Nephron (organoid): ENCODE measurements around the gene APOF.
A peak's percentile ranks its signal among the peaks of the same experiment; 100 is the strongest.

Source experiments
- H3K27ac Mint-ChIP-seq, 3 experiments: 2 replicates each; pipeline ENCODE4 v1.8.0; 2020; ENCODE audit warnings: mixed read lengths in 3 of 3, mild to moderate bottlenecking in 2 of 3, moderate library complexity in 1 of 3
- H3K27me3 Mint-ChIP-seq: 2 replicates; pipeline ENCODE4 v1.8.0; 2021; ENCODE audit warnings: low read depth, mild to moderate bottlenecking, moderate library complexity, mixed read lengths
- H3K36me3 Mint-ChIP-seq: 2 replicates; pipeline ENCODE4 v1.8.0; 2020; ENCODE audit warnings: low read depth, mixed read lengths
- H3K4me1 Mint-ChIP-seq: 2 replicates; pipeline ENCODE4 v1.8.0; 2020; ENCODE audit warnings: mixed read lengths
- H3K4me3 Mint-ChIP-seq, 3 experiments: 2 replicates each; pipeline ENCODE4 v1.8.0; 2020; ENCODE audit warnings: mild to moderate bottlenecking in 3 of 3, mixed read lengths in 3 of 3, moderate library complexity in 2 of 3
- H3K9me3 Mint-ChIP-seq: 2 replicates; pipeline ENCODE4 v1.8.0; 2020; ENCODE audit warnings: mixed read lengths
- CTCF ChIP-seq, 3 experiments: fragments of 200-600 bp; sonication (generic); IDR thresholded peaks; one replicate each; pipeline ENCODE4 v1.5.0; 2021; ENCODE audit warnings: antibody characterized with exemption in 3 of 3; ENCODE audit not compliant: unreplicated experiment in 3 of 3

Gene APOF

GRCh38 chr12:56315249-56315621, 47.4 kb downstream of the APOF start:
- Mint-ChIP-seq H3K27me3 (no peaks in the 10 kb centered on the region), H3K4me1 (peaks cover 15% of the 10 kb centered on the region), H3K4me3 (peak overlapping the region; percentile 98 to 99 (median 99)), H3K27ac (peak overlapping the region; percentile 99 to 100 (median 100)), H3K36me3 (peaks cover 29% of the 10 kb centered on the region), H3K9me3 (no peaks in the 10 kb centered on the region)
- TF ChIP-seq CTCF (IDR thresholded peaks at IDR 0.05; ENCODE audit: unreplicated experiment in 3 of 3) = no peak

GRCh38 chr12:56311003-56311402, 51.7 kb downstream of the APOF start:
- Mint-ChIP-seq H3K9me3 (no peaks in the 10 kb centered on the region), H3K36me3 (peaks cover 37% of the 10 kb centered on the region), H3K4me3 (peak overlapping the region in 1 of 3 experiments; percentile 39), H3K27me3 (no peaks in the 10 kb centered on the region), H3K4me1 (peaks cover 13% of the 10 kb centered on the region), H3K27ac (no peak overlapping the region)
- TF ChIP-seq CTCF (IDR thresholded peaks at IDR 0.05; ENCODE audit: unreplicated experiment in 3 of 3) = no peak
